ENCODE measurements around the gene FBXL17. TPM values are rescaled to one million over a fixed set of nuclear protein-coding genes. Genes with fewer than 3 reads are reported as not detected.

The FBXL17 gene
- total RNA-seq, 1 experiment from 2014 or later: 3.5 TPM

DNA sequence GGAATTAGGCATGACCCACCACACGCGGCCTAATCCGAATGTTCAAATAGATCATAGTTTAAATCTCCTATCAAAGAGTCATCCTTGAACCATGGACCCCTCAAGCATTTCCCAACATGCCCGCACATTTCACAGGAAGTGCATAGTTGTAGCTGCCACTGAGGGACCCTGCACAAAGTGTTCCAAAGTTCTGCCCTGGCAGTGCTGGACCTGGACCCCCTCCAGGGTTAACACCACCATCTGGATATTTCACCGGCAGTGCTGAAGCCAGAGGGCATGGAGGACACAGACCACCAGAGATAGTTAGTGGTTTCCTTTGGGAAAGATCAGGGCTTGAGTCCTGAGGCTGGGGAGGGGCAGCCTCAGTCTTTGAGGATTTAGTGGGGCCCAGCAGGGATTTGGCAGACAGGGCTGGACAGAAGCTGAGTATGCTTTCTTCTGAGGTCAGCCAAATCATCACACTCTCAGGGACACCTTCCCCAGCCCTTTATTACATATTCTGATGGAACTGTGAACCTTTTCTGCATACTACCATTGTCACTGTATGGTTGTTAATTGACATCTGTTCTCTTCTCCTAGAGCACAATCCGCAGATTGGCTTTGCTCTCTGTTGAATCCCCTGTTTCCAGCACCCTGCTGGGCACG lies 567.6 kb downstream of the FBXL17 start (continued):
- TF ChIP-seq, protein P1, sequence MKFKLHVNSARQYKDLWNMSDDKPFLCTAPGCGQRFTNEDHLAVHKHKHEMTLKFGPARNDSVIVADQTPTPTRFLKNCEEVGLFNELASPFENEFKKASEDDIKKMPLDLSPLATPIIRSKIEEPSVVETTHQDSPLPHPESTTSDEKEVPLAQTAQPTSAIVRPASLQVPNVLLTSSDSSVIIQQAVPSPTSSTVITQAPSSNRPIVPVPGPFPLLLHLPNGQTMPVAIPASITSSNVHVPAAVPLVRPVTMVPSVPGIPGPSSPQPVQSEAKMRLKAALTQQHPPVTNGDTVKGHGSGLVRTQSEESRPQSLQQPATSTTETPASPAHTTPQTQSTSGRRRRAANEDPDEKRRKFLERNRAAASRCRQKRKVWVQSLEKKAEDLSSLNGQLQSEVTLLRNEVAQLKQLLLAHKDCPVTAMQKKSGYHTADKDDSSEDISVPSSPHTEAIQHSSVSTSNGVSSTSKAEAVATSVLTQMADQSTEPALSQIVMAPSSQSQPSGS (CRISPR knock-in tag; IDR thresholded peaks at IDR 0.05; ENCODE audit: borderline replicate concordance, low read depth): no peak
- TF ChIP-seq KAT7 (CRISPR knock-in tag; IDR thresholded peaks at IDR 0.05; ENCODE audit: borderline replicate concordance): no peak

DNA sequence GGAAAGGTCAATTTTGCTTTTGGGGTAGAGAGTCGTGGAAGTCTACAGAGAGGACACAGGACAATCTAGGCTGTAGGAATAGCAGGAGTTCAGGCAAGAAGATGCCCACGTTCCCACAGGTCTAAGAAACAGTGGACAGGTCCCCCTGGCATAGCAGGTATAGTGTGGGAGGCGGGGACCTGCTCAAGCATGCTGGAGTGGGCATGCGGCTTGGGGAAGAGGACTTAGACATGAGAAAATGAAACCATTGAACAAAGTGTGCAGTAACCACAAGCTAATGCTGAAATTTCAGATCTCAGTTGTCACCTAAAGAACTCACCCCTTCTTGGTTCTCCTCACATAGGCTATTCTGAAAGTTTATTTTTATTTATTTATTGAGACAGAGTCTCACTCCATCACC lies 568.3 kb downstream of the FBXL17 start:
- POLR2A ChIA-PET: no interaction called here
- ATAC-seq (no peak), DNase-seq (ENCODE audit: low spot score) (no peak)
- no peak overlapping the region for H3K27ac Mint-ChIP-seq
- no peak overlapping the region for H3K4me3 Mint-ChIP-seq
- H3K9me3 Mint-ChIP-seq: no peaks in the 10 kb centered on the region
- CTCF ChIA-PET: no interaction called here
- peaks cover 51% of the 10 kb centered on the region for H3K4me1 Mint-ChIP-seq
- no peaks in the 10 kb centered on the region for H3K36me3 Mint-ChIP-seq
- TF ChIP-seq ZNF396 (CRISPR knock-in tag; IDR thresholded peaks at IDR 0.05; ENCODE audit: borderline replicate concordance): no peak
- no peak for TF ChIP-seq JAZF1 (CRISPR knock-in tag; IDR thresholded peaks at IDR 0.05)
- no peak for TF ChIP-seq IRF2 (CRISPR knock-in tag; IDR thresholded peaks at IDR 0.05; ENCODE audit: borderline replicate concordance, low read depth)
- TF ChIP-seq, protein P2, sequence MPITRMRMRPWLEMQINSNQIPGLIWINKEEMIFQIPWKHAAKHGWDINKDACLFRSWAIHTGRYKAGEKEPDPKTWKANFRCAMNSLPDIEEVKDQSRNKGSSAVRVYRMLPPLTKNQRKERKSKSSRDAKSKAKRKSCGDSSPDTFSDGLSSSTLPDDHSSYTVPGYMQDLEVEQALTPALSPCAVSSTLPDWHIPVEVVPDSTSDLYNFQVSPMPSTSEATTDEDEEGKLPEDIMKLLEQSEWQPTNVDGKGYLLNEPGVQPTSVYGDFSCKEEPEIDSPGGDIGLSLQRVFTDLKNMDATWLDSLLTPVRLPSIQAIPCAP (CRISPR knock-in tag; IDR thresholded peaks at IDR 0.05): no peak
- TF ChIP-seq, protein P3, sequence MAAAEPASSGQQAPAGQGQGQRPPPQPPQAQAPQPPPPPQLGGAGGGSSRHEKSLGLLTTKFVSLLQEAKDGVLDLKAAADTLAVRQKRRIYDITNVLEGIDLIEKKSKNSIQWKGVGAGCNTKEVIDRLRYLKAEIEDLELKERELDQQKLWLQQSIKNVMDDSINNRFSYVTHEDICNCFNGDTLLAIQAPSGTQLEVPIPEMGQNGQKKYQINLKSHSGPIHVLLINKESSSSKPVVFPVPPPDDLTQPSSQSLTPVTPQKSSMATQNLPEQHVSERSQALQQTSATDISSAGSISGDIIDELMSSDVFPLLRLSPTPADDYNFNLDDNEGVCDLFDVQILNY (CRISPR knock-in tag; IDR thresholded peaks at IDR 0.05): no peak
- TF ChIP-seq NFYB (CRISPR knock-in tag; conservative IDR thresholded peaks at IDR 0.05; ENCODE audit: low read depth): no peak
- TF ChIP-seq, protein P4, sequence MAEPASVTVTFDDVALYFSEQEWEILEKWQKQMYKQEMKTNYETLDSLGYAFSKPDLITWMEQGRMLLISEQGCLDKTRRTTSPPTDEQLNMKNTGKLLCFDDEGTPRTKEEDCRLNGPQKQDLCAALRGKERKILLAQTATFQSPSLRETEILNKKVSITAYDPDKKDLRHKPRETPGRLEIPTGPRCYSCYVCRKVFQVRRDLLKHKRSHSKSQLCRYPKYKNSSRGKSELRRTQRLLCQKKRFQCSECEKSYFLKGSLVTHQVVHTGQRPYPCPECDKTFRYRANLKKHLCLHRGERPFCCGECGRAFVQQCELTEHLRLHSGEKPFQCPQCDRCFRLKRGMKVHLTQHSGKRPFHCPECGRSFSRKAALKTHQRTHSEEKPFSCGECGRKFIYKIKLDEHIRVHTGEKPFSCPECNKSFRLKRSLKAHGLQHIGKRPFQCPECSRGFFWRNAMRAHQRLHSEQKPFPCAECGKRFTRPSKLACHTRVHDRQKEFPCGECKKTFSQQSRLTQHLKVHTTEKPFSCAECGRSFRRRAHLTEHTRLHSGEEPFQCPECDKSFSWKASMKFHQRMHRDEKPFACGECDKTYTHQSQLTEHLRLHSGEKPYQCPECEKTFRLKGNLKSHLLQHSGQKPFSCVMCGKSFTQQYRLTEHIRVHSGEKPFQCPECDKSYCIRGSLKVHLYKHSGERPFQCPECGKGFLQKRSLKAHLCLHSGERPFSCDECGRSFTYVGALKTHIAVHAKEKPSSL (CRISPR knock-in tag; conservative IDR thresholded peaks at IDR 0.05): no peak
- no peak for TF ChIP-seq TCF7 (CRISPR knock-in tag; IDR thresholded peaks at IDR 0.05; ENCODE audit: low read depth)
- no peak for TF ChIP-seq NFE2L1 (CRISPR knock-in tag; IDR thresholded peaks at IDR 0.05)
- TF ChIP-seq, protein P5, sequence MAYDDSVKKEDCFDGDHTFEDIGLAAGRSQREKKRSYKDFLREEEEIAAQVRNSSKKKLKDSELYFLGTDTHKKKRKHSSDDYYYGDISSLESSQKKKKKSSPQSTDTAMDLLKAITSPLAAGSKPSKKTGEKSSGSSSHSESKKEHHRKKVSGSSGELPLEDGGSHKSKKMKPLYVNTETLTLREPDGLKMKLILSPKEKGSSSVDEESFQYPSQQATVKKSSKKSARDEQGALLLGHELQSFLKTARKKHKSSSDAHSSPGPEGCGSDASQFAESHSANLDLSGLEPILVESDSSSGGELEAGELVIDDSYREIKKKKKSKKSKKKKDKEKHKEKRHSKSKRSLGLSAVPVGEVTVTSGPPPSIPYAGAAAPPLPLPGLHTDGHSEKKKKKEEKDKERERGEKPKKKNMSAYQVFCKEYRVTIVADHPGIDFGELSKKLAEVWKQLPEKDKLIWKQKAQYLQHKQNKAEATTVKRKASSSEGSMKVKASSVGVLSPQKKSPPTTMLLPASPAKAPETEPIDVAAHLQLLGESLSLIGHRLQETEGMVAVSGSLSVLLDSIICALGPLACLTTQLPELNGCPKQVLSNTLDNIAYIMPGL (CRISPR knock-in tag; IDR thresholded peaks at IDR 0.05): no peak
- TF ChIP-seq SP1 (CRISPR knock-in tag; conservative IDR thresholded peaks at IDR 0.05): no peak
- no peak for TF ChIP-seq FOXP1 (CRISPR knock-in tag; IDR thresholded peaks at IDR 0.05; ENCODE audit: borderline replicate concordance)
- peaks cover 53% of the 10 kb centered on the region for H3K27me3 Mint-ChIP-seq (ENCODE audit: low read depth)

DNA sequence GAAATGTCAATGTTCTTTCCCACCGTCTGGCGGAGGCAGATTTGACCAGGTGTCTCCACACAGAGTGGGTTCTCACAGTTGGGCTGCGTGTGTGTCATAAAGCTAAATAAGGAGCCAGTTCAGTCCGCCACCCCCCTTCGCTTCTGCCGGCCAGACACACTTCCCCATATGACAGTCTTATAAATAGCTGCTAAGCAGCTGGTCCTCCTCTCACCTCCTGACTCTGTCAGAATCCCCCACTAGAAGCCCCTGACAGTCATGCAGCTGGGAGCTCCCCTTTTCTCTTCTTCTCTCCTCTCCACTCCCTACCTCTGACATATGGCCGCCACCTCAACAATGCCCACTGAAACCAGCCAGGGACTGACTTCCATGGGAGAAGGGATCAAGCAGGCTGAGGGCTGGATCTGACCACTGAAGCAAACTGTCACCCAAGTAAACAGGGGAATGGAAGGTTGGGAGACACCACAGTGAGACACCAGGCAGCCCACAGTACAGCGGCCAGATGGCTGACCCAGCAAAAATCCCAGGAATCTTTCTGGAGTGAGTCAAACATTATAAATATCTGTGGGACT lies 569.2 kb downstream of the FBXL17 start:
- H3K27ac Mint-ChIP-seq: no peak overlapping the region
- ATAC-seq (no peak), DNase-seq (ENCODE audit: low spot score) (no peak)
- peaks cover 53% of the 10 kb centered on the region for H3K27me3 Mint-ChIP-seq (ENCODE audit: low read depth)
- TF ChIP-seq NFE2L1 (CRISPR knock-in tag; IDR thresholded peaks at IDR 0.05) (no peak), NFATC4 (CRISPR knock-in tag; IDR thresholded peaks at IDR 0.05) (no peak), FOXJ3 (CRISPR knock-in tag; IDR thresholded peaks at IDR 0.05; ENCODE audit: borderline replicate concordance) (no peak), ZNF416 (CRISPR knock-in tag; IDR thresholded peaks at IDR 0.05) (no peak), TP53 (CRISPR knock-in tag; IDR thresholded peaks at IDR 0.05) (no peak), TEAD1 (CRISPR knock-in tag; IDR thresholded peaks at IDR 0.05) (no peak), NR2C2 (CRISPR knock-in tag; IDR thresholded peaks at IDR 0.05) (no peak)
- TF ChIP-seq, protein P6, sequence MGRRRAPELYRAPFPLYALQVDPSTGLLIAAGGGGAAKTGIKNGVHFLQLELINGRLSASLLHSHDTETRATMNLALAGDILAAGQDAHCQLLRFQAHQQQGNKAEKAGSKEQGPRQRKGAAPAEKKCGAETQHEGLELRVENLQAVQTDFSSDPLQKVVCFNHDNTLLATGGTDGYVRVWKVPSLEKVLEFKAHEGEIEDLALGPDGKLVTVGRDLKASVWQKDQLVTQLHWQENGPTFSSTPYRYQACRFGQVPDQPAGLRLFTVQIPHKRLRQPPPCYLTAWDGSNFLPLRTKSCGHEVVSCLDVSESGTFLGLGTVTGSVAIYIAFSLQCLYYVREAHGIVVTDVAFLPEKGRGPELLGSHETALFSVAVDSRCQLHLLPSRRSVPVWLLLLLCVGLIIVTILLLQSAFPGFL (CRISPR knock-in tag; IDR thresholded peaks at IDR 0.05; ENCODE audit: borderline replicate concordance): no peak
- TF ChIP-seq, protein P7, sequence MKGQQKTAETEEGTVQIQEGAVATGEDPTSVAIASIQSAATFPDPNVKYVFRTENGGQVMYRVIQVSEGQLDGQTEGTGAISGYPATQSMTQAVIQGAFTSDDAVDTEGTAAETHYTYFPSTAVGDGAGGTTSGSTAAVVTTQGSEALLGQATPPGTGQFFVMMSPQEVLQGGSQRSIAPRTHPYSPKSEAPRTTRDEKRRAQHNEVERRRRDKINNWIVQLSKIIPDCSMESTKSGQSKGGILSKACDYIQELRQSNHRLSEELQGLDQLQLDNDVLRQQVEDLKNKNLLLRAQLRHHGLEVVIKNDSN (CRISPR knock-in tag; IDR thresholded peaks at IDR 0.05): no peak
- TF ChIP-seq, protein P8, sequence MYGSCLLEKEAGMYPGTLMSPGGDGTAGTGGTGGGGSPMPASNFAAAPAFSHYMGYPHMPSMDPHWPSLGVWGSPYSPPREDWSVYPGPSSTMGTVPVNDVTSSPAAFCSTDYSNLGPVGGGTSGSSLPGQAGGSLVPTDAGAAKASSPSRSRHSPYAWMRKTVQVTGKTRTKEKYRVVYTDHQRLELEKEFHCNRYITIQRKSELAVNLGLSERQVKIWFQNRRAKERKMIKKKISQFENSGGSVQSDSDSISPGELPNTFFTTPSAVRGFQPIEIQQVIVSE (CRISPR knock-in tag; IDR thresholded peaks at IDR 0.05; ENCODE audit: borderline replicate concordance): no peak
- peaks cover 48% of the 10 kb centered on the region for H3K4me1 Mint-ChIP-seq
- POLR2A ChIA-PET: no interaction called here
- H3K36me3 Mint-ChIP-seq: no peaks in the 10 kb centered on the region
- H3K9me3 Mint-ChIP-seq: no peaks in the 10 kb centered on the region
- CTCF ChIA-PET: no interaction called here
- no peak overlapping the region for H3K4me3 Mint-ChIP-seq

All from WTC11 (cell line).